ENCODE data around the gene CNTROB.

GRCh38 chr17:7947651-7948050 lies 15.6 kb downstream of the CNTROB start:
- TF ChIP-seq ELF4 (IDR thresholded peaks at IDR 0.05) (no peak), ZNF384 (IDR thresholded peaks at IDR 0.05) (no peak), NFRKB (IDR thresholded peaks at IDR 0.05) (no peak), HDGF (IDR thresholded peaks at IDR 0.05; ENCODE audit: borderline replicate concordance) (no peak), SP1 (IDR thresholded peaks at IDR 0.05) (no peak), SUZ12 (IDR thresholded peaks at IDR 0.05) (no peak), FOXM1 (IDR thresholded peaks at IDR 0.05; ENCODE audit: borderline replicate concordance) (no peak), TARDBP (IDR thresholded peaks at IDR 0.05) (no peak), ARNT (IDR thresholded peaks at IDR 0.05) (no peak), LEF1 (IDR thresholded peaks at IDR 0.05; ENCODE audit: borderline replicate concordance) (no peak), FOXK2 (IDR thresholded peaks at IDR 0.05) (no peak), L3MBTL2 (conservative IDR thresholded peaks at IDR 0.05) (no peak), PKNOX1 (IDR thresholded peaks at IDR 0.05) (no peak), FOXA1 (IDR thresholded peaks at IDR 0.05) (no peak)

Measured in HEK293T (cell line).